HL-60/S4 (cell line): ENCODE measurements around the gene SLC22A12.
"Not testable (repeated sequence)": the region's sequence is repeated elsewhere in the genome, so short reads cannot be mapped to it uniquely, and the experiment has no call there.

Experiments
- in situ Hi-C: fragments of 300-500 bp; cut with MboI; formaldehyde crosslinking; loops from 2 replicates; pipeline ENCODE4 v1.14.3; 2022; ENCODE audit warnings: low sequenced_read_pairs

SLC22A12 gene

DNA sequence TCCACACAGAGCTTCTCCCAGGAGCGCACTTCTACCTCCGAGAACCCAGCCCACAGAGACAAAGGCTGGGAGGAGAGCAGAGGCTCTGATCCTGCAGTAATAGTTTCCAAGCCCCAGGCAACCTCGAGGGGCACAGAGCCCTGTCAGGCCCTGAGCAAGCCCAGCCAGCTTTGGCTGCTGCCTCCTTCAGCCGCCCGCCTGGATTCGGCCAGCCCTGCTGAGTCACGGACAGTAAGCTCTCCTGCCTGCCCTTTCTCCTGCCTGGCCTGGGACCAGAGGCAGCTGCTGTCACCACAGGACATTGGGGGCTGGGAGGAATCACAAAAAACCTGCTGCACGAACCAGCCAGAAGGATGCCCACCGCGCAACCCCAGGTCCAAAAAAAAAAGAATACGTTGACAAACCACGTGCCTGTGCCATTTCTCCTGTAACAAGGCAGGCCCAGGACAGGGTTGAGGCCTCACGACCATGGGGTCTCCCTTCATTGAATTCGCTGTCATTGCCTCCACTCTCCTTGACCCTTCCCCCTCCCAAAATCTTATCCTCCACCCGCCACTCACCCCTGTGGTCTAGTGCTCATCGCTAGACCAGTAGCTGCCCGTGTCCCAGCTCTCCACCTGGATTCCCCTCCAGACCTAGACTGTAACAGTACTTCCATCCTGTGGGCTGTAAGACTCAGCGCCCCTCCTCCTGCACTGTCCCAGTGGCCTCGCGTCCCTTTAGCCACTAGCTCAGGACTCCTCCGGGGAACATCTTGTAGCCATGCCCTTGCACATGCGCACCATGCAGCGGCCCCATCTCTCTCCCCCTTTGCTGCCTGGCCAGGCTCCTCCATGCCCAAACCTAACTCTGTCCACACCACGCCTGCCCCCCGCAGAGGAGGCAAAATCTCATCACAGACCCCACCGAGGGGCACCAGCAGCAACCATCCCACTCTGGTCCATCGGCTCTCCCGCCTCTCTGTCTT, 7.4 kb upstream of the SLC22A12 start:
- in situ Hi-C loops: no loop called here

DNA sequence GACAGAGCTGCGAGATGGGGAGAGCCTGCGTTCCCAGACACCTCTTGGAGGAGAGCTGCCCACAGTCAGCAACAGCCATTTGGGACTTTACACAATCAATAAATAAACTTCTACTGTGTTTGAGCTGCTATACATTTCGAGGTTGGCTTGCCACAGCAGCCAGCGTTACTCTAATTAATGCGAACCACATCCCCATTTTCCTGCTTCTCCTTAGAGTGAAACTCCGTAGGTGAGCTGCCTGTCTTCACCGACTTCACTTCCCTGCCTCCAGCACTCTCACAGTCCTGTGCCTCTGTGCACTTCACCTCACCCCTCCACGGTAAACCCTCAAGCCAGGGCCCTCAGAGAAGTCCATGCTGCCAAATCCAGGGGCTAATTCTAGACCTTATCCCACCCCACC, 5.9 kb upstream of the SLC22A12 start:
- in situ Hi-C loops: no loop called here

DNA sequence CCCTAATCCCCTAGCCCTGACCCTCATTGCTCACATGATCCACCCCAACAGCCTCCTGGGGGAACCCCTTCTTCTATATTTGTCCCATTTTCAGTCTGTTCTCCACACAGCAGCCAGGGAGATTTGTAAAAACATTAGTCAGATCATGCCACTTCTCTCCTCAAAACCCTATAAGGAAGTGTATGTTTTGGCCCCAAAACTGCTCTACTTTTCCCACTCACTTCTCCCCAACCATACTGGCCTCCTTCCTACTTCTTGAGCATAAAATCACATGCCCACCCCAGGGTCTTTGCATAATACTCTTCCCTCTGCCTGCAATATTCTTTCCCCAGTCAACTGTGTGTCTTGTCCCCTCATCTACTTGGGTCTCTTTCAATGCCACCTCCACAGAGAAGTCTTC, 4.7 kb upstream of the SLC22A12 start:
- in situ Hi-C loops: no loop called here

DNA sequence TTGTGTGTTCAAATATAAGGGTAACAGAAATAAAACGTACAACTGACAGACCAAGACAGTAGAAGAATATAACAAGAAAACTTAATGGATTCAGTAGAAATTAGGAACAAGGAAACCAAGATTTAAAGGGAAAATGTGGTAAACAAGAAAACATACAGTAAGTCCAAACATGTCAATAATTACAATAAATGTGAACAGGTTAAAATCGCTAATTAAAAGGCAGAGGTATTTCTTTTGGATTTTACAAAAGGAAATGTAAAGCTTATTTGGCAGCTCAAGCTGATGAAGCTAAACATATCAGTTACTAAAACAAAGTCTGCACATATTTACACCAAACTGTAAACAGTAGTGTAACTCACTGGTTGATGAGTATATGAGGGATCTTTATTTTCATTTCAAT, 2.3 kb upstream of the SLC22A12 start:
- in situ Hi-C loops: no loop called here

DNA sequence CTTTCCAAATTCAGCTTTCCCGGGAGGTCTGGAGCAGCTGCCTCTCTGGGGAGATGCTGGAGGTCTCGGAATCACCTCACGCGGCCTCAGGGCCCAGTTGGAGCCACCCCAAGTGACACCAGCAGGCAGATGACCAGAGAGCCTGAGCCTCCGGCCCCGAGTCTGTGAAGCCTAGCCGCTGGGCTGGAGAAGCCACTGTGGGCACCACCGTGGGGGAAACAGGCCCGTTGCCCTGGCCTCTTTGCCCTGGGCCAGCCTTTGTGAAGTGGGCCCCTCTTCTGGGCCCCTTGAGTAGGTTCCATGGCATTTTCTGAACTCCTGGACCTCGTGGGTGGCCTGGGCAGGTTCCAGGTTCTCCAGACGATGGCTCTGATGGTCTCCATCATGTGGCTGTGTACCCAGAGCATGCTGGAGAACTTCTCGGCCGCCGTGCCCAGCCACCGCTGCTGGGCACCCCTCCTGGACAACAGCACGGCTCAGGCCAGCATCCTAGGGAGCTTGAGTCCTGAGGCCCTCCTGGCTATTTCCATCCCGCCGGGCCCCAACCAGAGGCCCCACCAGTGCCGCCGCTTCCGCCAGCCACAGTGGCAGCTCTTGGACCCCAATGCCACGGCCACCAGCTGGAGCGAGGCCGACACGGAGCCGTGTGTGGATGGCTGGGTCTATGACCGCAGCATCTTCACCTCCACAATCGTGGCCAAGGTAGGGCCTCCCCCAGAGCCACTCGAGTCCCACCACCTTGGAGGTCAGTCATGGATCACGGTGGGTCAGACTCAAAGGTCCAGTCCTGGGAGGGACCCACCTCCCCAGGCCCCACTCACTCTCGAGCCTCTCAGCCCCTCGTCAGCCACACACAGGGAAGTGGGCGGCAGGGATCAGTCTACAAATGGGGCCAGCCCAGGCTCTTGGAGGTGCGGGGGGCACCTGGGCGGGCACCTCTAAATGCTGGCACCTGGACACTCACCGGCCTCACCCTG, 525 bp downstream of the SLC22A12 start:
- in situ Hi-C loops: no loop called here

DNA sequence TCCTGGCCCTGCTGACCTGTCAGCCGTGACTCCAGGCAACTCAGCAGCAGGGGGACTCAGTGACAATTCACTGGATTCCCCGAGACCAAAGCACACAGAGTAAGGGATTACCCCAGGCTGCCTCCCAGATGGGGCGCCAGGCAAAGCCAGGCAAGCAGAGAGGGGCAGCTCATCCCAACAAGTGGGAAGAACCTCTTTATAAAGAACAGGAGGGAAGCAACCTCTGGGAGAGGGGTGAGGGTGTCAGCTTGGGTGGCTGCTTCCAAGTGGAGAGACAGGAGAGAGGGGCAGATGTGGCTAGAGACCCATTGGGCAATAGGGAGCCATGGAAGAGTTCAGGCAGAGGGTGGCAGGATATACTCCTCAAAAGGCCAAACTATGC, 1.2 kb downstream of the SLC22A12 start:
- in situ Hi-C loops: no loop called here

DNA sequence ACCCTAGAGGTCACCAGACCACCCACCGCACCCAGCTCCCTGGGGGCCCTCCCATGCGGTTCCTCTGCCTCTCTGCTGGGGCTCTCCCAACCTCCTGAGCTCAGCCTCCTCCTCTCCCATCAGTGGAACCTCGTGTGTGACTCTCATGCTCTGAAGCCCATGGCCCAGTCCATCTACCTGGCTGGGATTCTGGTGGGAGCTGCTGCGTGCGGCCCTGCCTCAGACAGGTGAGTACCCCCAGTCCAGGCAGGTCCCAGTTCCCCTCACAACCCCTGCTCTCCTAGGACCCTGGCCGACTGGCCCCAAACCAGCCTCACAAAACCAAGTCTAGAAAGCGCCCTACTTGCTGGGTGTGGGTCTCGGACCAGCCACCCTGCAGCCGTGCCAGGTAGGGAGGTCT, 1.6 kb downstream of the SLC22A12 start:
- in situ Hi-C loops: no loop called here

DNA sequence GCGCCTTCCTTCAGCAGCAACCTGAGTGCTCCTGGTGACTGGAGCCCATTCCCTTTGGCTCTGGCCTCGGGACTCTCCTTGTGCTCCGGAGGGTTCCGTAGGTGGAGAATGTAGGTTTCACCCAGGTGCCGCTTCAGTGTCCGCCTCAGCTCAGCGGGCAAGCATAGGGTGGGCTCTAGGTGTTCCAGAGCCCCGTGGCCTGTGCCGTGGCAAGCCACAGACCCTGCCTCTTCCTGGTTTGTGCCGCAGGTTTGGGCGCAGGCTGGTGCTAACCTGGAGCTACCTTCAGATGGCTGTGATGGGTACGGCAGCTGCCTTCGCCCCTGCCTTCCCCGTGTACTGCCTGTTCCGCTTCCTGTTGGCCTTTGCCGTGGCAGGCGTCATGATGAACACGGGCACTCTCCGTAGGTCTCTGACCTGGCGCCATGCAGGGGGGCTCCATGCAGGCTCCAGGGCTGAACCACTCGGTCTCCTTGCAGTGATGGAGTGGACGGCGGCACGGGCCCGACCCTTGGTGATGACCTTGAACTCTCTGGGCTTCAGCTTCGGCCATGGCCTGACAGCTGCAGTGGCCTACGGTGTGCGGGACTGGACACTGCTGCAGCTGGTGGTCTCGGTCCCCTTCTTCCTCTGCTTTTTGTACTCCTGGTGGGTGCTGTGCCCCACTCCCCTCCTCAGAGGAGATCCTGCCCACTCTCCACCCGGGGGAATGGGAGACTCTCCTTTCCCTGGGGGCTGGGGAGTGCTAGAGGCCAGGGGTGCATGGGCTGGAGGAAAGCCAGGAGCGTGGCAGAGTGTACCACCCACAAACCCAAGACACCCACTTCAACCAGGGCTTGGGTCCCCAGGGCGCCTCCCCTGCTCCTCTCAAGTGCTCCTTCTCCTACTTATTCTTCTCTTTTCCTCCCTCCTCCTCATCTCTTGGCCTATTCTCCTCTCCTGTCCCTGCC, 2.4 kb downstream of the SLC22A12 start:
- in situ Hi-C loops: no loop called here

DNA sequence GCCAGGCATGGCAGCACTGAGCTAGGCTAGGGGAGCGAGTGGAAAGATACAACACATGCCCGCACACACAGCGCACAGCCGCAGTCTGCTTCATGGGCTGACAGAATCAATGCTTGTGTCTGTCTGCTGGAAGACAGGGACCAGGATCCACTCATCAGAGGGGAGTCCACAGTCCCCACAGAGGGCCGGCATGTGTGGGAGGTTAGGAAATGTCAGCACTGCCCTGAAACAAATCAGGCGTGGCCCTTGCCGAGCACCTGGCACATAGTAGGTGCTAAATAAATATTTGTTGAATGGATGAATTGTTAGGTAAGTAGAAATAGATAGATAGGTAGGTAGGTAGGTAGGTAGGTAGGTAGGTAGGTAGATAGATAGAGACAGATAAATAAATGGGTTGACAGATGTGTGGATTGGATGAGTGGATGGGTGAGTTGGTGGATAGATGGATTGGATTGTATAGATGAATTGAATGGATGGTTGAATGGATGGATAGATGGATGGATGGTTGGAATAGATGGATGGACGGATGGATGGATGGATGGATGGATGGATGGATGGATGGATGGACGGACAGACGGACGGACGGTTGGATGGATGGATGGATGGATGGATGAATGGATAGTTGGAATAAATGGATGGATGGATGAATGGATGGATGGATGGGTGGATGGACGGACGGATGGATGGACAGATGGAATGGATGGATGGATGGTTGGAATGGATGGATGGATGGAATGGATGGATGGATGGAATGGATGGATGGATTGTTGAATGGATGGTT, 3.3 kb downstream of the SLC22A12 start:
- in situ Hi-C loops: no loop called here

DNA sequence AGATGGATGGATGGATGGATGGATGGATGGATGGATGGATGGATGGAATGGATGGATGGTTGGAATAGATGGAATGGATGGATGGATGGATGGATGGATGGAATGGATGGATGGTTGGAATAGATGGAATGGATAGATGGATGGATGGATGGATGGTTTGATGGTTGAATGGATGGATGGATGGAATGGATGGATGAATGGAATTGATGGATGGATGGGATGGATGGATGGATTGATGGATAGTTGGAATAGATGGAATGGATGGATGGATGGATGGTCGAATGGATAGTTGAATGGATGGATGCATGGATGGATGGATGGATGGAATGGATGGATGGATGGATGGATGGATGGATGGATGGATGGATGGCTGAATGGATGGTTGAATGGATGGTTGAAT, 4.9 kb downstream of the SLC22A12 start:
- in situ Hi-C loops: not testable (repeated sequence)

DNA sequence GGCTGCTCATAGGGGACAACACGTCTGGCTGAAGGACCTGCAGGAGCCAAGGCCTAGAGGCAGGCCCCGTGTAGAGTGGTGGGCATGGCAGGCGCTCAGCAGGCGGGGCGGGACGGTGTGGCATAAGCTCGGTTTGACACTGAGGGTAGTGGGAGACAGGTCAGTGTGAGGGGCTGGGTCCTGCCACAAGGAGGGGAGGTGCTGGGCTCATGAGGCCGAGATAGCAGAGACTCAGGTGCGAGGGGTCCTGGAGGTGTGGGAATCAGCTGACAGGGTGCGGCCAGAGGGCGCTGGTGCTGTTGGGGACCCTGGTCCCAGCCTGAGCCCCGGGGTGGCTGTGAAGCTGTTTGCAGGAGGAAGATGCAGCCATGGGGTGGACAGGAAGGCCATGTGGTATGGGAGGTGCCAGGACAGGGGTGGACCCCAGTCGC, 6.7 kb downstream of the SLC22A12 start:
- in situ Hi-C loops: no loop called here

DNA sequence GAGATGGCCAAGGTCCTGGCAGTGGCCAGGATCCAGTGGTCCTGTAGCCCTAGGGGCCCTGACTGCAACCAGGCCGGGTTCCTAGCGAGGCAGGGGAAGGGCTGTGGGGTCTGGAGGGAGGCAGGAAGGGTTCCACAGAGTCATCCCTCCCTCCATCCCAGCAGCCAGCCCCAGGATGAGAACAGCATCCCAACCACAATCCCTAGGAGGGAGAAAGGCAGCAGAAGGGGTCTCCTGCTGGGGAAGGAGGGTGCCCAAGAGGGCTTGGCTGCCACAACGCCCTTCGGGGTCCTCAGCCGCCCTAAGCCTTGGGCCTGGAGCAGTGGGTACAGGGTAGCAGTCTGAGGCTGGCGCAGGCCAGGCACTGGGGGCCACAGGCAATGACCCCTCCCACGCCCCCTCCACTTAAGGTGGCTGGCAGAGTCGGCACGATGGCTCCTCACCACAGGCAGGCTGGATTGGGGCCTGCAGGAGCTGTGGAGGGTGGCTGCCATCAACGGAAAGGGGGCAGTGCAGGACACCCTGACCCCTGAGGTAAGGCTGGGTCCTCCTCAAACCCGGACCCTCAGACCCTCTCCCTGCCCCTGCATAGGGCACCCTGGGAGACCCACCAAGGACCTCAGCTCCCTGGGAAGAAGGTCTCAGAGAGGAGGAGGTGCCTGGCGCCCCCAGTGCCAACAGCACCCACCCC, 7.2 kb downstream of the SLC22A12 start:
- in situ Hi-C loops: no loop called here

DNA sequence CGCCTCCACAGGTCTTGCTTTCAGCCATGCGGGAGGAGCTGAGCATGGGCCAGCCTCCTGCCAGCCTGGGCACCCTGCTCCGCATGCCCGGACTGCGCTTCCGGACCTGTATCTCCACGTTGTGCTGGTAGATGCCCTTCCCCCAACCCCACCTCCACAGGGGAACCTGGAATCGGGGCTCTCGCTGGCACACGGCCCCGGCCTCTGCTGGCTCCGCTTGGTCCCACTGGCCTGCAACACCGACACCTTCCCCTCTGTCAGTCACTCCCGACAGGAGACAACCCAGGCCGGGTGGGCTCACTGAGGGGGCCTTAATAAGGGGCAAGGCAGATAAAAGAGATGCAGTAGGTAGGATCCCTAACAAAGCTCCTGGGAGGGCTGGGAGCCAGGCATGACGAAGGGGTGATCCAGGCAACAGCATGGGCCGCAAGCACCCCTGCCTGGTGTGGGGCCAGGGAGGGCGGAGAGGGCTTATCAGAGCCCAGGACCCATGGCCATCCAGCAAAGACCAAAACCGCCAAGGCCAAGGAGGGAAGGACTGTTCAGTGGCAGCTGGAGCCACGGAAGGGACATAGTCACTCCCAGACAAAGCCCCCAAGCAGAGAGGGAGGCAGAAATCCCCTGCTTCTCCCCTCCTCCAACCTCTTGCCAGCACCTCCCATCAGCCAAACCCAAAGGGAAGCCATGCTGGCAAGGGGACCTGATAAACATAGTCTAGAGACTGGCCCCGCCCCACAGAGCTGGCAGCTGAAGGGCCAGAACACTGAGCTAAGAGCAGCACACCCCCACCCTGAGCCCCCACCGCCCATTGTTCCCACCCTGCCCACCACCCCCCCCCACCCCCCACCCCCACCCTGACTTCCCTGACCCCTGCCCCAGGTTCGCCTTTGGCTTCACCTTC, 8.0 kb downstream of the SLC22A12 start:
- in situ Hi-C loops: no loop called here

DNA sequence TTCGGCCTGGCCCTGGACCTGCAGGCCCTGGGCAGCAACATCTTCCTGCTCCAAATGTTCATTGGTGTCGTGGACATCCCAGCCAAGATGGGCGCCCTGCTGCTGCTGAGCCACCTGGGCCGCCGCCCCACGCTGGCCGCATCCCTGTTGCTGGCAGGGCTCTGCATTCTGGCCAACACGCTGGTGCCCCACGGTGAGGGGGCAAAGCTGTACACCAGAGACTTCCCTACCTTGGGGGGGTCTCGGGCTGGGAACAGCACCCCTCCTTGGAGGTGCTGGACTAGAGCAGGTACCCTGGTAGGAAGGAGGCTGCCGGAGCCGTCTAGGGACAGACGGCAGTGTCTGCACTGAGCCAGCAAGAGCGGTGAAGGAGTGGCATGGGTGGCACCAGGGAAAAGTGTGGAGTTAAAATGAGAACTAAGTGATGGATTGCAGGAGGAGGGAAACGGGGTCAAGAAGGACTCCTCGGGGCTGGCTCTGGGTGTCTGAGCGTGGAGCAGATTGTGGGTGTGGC, 8.7 kb downstream of the SLC22A12 start:
- in situ Hi-C loops: no loop called here

DNA sequence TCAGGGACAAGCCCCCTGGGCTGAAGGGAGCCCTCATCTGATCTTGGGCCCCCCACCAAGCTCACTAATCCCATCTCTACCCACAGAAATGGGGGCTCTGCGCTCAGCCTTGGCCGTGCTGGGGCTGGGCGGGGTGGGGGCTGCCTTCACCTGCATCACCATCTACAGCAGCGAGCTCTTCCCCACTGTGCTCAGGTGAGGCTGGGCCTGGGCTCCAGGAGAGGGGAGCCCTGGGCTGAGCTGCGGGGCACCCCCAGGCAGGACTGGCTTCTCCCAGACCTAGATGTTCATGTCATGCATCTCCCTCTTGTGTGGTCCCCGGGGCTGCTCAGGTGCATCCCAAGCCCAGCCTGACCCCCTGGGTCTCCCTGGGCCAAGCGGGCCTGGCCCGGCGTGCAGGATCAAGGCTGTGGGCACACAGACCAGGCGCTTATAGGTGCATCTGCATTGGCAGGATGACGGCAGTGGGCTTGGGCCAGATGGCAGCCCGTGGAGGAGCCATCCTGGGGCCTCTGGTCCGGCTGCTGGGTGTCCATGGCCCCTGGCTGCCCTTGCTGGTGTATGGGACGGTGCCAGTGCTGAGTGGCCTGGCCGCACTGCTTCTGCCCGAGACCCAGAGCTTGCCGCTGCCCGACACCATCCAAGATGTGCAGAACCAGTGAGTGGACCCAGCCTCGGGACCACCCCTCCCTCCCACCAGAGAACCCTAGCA, 9.4 kb downstream of the SLC22A12 start:
- in situ Hi-C loops: no loop called here

DNA sequence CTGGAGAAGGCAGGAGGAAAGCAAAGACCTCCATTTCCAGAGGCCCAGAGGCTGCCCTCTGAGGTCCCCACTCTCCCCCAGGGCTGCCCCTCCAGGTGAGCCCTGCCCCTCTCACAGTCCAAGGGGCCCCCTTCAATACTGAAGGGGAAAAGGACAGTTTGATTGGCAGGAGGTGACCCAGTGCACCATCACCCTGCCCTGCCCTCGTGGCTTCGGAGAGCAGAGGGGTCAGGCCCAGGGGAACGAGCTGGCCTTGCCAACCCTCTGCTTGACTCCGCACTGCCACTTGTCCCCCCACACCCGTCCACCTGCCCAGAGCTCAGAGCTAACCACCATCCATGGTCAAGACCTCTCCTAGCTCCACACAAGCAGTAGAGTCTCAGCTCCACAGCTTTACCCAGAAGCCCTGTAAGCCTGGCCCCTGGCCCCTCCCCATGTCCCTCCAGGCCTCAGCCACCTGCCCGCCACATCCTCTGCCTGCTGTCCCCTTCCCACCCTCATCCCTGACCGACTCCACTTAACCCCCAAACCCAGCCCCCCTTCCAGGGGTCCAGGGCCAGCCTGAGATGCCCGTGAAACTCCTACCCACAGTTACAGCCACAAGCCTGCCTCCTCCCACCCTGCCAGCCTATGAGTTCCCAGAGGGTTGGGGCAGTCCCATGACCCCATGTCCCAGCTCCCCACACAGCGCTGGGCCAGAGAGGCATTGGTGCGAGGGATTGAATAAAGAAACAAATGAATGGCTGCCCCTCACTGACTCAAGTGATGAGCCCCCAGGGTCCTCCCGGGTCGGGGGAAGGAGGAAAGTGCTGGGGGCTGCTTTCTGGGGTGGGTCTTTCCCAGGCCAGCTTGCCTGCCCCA, 10.8 kb downstream of the SLC22A12 start:
- in situ Hi-C loops: no loop called here
